Peyer's patch (tissue), 4 donors: ENCODE data around the gene PRR35.

ENCODE experiments used
- CTCF ChIP-seq, 6 experiments: fragments of 450-650 bp in 4 of 6; fragments of 200-600 bp in 2 of 6; sonication (generic) in 1 of 6; IDR thresholded peaks; one replicate each; pipeline ENCODE4 v1.5.1; 2017 to 2019; ENCODE audit warnings: antibody characterized with exemption in 6 of 6, mild to moderate bottlenecking in 3 of 6, moderate library complexity in 1 of 6
- POLR2A ChIP-seq, 2 donors: fragments of 450-650 bp; IDR thresholded peaks; one replicate each; pipeline ENCODE4 v1.5.1; 2017; ENCODE audit warnings: antibody characterized with exemption in 2 of 2, mild to moderate bottlenecking in 2 of 2, moderate library complexity in 2 of 2

- TF ChIP-seq CTCF (IDR thresholded peaks at IDR 0.05) (no peak), POLR2A (IDR thresholded peaks at IDR 0.05) (no peak)
Measured at GRCh38 chr16:582218-582613, 22.0 kb downstream of the PRR35 start.
